ENCODE measurements around the gene CCDC39.
"Not testable (repeated sequence)": the region's sequence is repeated elsewhere in the genome, so short reads cannot be mapped to it uniquely, and the experiment has no call there.

The CCDC39 gene

DNA sequence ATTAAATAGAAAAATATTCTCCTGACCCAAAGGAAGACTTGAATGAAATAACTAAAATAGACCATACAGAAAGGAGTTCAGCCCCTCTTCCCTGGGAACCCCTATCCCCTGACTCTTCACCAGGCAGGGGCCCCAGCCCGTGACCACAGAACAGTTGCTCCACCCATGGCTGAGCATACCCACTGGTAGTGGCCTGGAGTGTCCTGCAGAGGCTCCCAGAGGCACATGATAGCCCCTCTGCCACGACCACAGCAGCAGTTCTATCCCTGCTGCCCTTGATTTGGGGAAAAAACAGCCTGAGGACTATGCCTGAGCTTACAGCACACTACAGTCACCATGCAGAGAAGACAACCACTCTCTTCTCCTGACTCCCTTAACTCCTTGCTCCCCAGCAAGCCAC is 45.6 kb downstream of the CCDC39 start:
- DNase-seq (ENCODE audit: low spot score): no peak
- TF ChIP-seq, protein P1, sequence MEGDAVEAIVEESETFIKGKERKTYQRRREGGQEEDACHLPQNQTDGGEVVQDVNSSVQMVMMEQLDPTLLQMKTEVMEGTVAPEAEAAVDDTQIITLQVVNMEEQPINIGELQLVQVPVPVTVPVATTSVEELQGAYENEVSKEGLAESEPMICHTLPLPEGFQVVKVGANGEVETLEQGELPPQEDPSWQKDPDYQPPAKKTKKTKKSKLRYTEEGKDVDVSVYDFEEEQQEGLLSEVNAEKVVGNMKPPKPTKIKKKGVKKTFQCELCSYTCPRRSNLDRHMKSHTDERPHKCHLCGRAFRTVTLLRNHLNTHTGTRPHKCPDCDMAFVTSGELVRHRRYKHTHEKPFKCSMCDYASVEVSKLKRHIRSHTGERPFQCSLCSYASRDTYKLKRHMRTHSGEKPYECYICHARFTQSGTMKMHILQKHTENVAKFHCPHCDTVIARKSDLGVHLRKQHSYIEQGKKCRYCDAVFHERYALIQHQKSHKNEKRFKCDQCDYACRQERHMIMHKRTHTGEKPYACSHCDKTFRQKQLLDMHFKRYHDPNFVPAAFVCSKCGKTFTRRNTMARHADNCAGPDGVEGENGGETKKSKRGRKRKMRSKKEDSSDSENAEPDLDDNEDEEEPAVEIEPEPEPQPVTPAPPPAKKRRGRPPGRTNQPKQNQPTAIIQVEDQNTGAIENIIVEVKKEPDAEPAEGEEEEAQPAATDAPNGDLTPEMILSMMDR (IDR thresholded peaks at IDR 0.05; ENCODE audit: borderline replicate concordance, control extremely low read depth, extremely low read depth, insufficient read depth, missing control alignments): no peak
- in situ Hi-C loops (cut with MboI; ENCODE audit: low sequenced_read_pairs, unreplicated experiment): no loop called here

DNA sequence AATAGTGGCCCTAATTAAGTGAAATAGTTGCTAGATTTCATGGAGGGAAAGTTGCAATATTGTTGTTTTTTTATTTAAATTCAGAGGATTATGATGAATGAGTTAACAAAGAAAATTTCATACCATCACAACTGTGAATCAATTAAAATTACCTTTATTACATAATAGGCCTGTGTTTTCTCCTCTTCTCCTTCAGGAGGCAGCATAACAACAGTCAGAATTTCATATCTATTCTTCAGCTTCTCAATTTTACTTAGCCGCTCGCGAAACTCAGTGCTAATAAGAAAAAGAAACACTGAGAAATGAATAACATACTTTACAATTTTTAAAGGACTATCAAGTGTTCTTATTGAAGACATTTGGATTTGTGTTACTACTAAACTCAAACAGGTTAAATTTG is 48.0 kb downstream of the CCDC39 start:
- no peak for DNase-seq (ENCODE audit: low spot score)
- in situ Hi-C loops (cut with MboI; ENCODE audit: low sequenced_read_pairs, unreplicated experiment): no loop called here
- TF ChIP-seq, protein P1 (IDR thresholded peaks at IDR 0.05; ENCODE audit: borderline replicate concordance, control extremely low read depth, extremely low read depth, insufficient read depth, missing control alignments): no peak

DNA sequence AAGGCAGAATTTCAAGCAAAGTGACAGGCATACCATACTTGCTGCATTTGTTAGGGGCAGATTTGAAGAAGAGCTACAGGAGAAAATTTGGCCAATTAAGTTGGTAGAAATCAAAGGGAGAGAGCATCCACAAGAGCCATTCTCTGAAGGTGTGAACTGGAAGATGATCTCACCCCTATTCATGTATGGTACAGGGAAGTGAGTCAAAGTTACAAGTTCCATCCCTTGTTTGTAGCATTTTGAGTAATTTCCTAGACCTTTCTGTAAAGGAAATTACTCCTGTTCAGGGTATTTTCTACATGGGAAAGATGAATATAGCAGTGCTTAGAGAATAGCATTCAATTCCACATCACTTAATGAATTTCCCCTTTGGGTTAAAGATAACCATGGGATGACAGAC is 48.9 kb downstream of the CCDC39 start:
- in situ Hi-C loops (cut with MboI; ENCODE audit: low sequenced_read_pairs, unreplicated experiment): no loop called here
- TF ChIP-seq, protein P1 (IDR thresholded peaks at IDR 0.05; ENCODE audit: borderline replicate concordance, control extremely low read depth, extremely low read depth, insufficient read depth, missing control alignments): no peak
- no peak for DNase-seq (ENCODE audit: low spot score)

DNA sequence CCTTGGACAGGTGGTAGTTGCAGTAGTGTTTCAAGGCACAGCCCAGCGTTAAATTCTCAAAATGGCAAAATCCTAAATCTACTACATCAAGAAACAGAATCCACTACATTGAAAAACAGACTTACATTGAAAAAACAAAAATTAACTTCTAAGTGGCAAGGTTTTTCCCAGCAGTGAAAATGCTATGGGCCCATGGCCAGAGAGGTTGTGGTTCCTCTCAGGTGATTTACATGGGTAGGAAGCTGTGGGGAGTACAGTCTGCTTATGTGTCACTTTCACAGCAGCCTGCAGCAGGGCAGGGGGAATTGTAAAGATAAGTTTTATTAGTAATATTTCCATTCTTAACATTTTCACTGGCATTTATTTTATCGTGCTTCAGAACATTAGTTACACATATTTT is 52.4 kb downstream of the CCDC39 start:
- peak; percentile 50 for DNase-seq (ENCODE audit: low spot score)
- TF ChIP-seq, protein P1 (IDR thresholded peaks at IDR 0.05; ENCODE audit: borderline replicate concordance, control extremely low read depth, extremely low read depth, insufficient read depth, missing control alignments): no peak
- in situ Hi-C loops (cut with MboI; ENCODE audit: low sequenced_read_pairs, unreplicated experiment): no loop called here

DNA sequence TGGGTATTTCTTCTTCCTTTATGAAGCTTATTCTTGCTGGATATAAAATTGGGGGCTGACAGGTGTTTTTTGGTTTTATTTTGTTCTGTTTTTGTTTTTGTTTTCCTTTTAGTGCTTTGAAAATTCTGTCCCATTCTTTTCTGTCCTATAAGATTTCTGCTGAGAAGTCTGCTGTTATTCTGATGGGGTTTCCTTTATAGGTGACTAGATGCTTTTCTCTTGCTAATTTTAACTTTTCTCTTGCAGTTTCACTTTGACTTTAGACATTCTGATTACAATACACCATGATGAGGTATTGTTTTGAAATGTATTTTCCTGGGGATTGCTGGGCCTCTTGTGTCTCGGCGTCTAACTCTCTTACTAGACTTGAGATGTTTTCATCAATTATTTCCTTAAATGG is 54.6 kb downstream of the CCDC39 start:
- in situ Hi-C loops (cut with MboI; ENCODE audit: low sequenced_read_pairs, unreplicated experiment): no loop called here
- TF ChIP-seq, protein P1 (IDR thresholded peaks at IDR 0.05; ENCODE audit: borderline replicate concordance, control extremely low read depth, extremely low read depth, insufficient read depth, missing control alignments): no peak
- peak; percentile 34 for DNase-seq (ENCODE audit: low spot score)

DNA sequence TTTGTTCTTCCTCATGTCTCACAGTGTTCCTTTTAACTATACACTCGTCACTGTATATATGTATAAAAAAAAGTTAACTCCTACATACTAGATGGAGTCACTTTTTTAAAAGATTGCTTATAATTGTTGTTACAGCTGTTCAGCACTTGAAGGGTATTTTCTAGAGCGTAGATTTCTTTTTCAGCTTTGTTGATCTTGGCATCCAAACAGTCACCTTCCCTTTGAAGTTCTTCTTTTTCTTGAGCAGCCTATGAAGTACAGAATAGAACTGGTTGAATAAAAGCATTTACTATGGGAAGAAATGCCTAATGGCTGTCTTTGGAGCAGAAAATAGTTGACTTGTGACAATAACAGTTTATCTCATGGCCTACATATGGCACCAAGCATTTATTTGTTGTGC is 59.6 kb downstream of the CCDC39 start:
- TF ChIP-seq, protein P1 (IDR thresholded peaks at IDR 0.05; ENCODE audit: borderline replicate concordance, control extremely low read depth, extremely low read depth, insufficient read depth, missing control alignments): no peak
- no peak for DNase-seq (ENCODE audit: low spot score)
- in situ Hi-C loops (cut with MboI; ENCODE audit: low sequenced_read_pairs, unreplicated experiment): no loop called here

DNA sequence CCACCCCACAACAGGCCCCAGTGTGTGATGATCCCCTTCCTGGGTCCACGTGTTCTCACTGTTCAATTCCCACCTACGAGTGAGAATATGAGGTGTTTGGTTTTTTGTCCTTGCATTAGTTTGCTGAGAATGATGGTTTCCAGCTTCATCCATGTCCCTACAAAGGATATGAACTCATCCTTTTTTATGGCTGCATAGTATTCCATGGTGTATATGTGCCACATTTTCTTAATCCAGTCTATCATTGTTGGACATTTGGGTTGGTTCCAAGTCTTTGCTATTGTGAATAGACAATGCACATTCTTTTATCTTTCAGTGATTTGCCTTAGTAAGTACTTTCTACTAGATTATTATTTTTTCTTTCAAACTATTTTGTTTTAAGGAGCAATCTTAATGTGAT is 60.7 kb downstream of the CCDC39 start:
- DNase-seq (ENCODE audit: low spot score); in situ Hi-C loops (cut with MboI; ENCODE audit: low sequenced_read_pairs, unreplicated experiment): not testable (repeated sequence)
